WTC11 (cell line): ENCODE measurements around the gene SH3BGR. TPM values are rescaled to one million over a fixed set of nuclear protein-coding genes. Genes with fewer than 3 reads are reported as not detected.

Experiments
- ATAC-seq: fragments of 200-7000 bp; cut with Tn5 transposase; 2 replicates; pipeline ENCODE4 v1.10.0; 2021; ENCODE audit warnings: mild to moderate bottlenecking, moderate library complexity
- CTCF ChIA-PET: fragments of 300-600 bp; sonication (Branson Sonifier 250); formaldehyde crosslinking; loops from one replicate; lab custom pipeline; 2021; ENCODE audit warnings: antibody characterized with exemption; lab: Charles Lee
- POLR2A ChIA-PET: fragments of 350-600 bp; sonication (Branson Sonifier 250); formaldehyde crosslinking; loops from one replicate; lab custom pipeline; 2021; ENCODE audit warnings: antibody characterized with exemption; lab: Charles Lee
- DNase-seq: peaks from one replicate; pipeline ENCODE4 v3.0.0; 2021; ENCODE audit warnings: low spot score
- H3K27ac Mint-ChIP-seq: 2 replicates; pipeline ENCODE4 v1.8.0; 2021; ENCODE audit warnings: mixed read lengths
- H3K27me3 Mint-ChIP-seq: 2 replicates; pipeline ENCODE4 v1.8.0; 2021; ENCODE audit warnings: low read depth, mild to moderate bottlenecking, moderate library complexity, mixed read lengths
- H3K36me3 Mint-ChIP-seq: 2 replicates; pipeline ENCODE4 v1.8.0; 2021; ENCODE audit warnings: mixed read lengths
- H3K4me1 Mint-ChIP-seq: 2 replicates; pipeline ENCODE4 v1.8.0; 2022; ENCODE audit warnings: mixed read lengths
- H3K4me3 Mint-ChIP-seq: 2 replicates; pipeline ENCODE4 v1.8.0; 2021; ENCODE audit warnings: mild to moderate bottlenecking, moderate library complexity, mixed read lengths
- H3K9me3 Mint-ChIP-seq: 2 replicates; pipeline ENCODE4 v1.8.0; 2021; ENCODE audit warnings: mixed read lengths
- ETV6 ChIP-seq: sonication (generic); formaldehyde crosslinking; IDR thresholded peaks from 2 replicates; pipeline ENCODE4 v1.8.1; 2022; ENCODE audit warnings: mild to moderate bottlenecking, missing genetic modification reagents
- FOXP4 ChIP-seq: sonication (generic); formaldehyde crosslinking; IDR thresholded peaks from 2 replicates; pipeline ENCODE4 v1.8.0; 2022; ENCODE audit warnings: mild to moderate bottlenecking, missing genetic modification reagents
- HMGXB4 ChIP-seq: sonication (generic); formaldehyde crosslinking; IDR thresholded peaks from 2 replicates; pipeline ENCODE4 v1.8.1; 2023; ENCODE audit warnings: mild to moderate bottlenecking, moderate library complexity, missing genetic modification reagents
- IRF1 ChIP-seq: sonication (generic); formaldehyde crosslinking; IDR thresholded peaks from 2 replicates; pipeline ENCODE4 v1.8.0; 2023; ENCODE audit warnings: missing genetic modification reagents
- JAZF1 ChIP-seq: fragments of 250-450 bp; sonication (Bioruptor Pico); IDR thresholded peaks from 2 replicates; pipeline ENCODE4 v1.9.0; 2021; ENCODE audit warnings: moderate library complexity, mild to moderate bottlenecking, inconsistent platforms
- KAT7 ChIP-seq: sonication (generic); formaldehyde crosslinking; IDR thresholded peaks from 2 replicates; pipeline ENCODE4 v1.8.1; 2023; ENCODE audit warnings: missing genetic modification reagents, mild to moderate bottlenecking, borderline replicate concordance
- MYBL2 ChIP-seq: sonication (generic); formaldehyde crosslinking; IDR thresholded peaks from 2 replicates; pipeline ENCODE4 v1.8.1; 2023; ENCODE audit warnings: mild to moderate bottlenecking, moderate library complexity, missing genetic modification reagents
- NFATC4 ChIP-seq: fragments of 250-450 bp; sonication (Bioruptor Pico); IDR thresholded peaks from 2 replicates; pipeline ENCODE4 v1.9.0; 2021; ENCODE audit warnings: mild to moderate bottlenecking
- OVOL2 ChIP-seq: fragments of 250-450 bp; sonication (Bioruptor Pico); IDR thresholded peaks from 2 replicates; pipeline ENCODE4 v1.9.0; 2021; ENCODE audit warnings: mild to moderate bottlenecking, borderline replicate concordance
- PRRX2 ChIP-seq: fragments of 250-450 bp; sonication (Bioruptor Pico); IDR thresholded peaks from 2 replicates; pipeline ENCODE4 v1.8.0; 2021; ENCODE audit warnings: mild to moderate bottlenecking
- TEAD1 ChIP-seq: sonication (generic); formaldehyde crosslinking; IDR thresholded peaks from 2 replicates; pipeline ENCODE4 v1.8.0; 2022; ENCODE audit warnings: mild to moderate bottlenecking, missing genetic modification reagents
- TEAD4 ChIP-seq: sonication (generic); formaldehyde crosslinking; IDR thresholded peaks from 2 replicates; pipeline ENCODE4 v1.8.0; 2022; ENCODE audit warnings: mild to moderate bottlenecking, missing genetic modification reagents
- TP53 ChIP-seq: sonication (generic); formaldehyde crosslinking; IDR thresholded peaks from 2 replicates; pipeline ENCODE4 v1.8.1; 2023; ENCODE audit warnings: mild to moderate bottlenecking, missing genetic modification reagents
- ZBTB21 ChIP-seq: sonication (generic); formaldehyde crosslinking; IDR thresholded peaks from 2 replicates; pipeline ENCODE4 v1.8.1; 2023; ENCODE audit warnings: mild to moderate bottlenecking, missing genetic modification reagents, borderline replicate concordance
- ZNF232 ChIP-seq: sonication (generic); formaldehyde crosslinking; IDR thresholded peaks from 2 replicates; pipeline ENCODE4 v1.8.0; 2022; ENCODE audit warnings: mild to moderate bottlenecking, missing genetic modification reagents
- ZNF416 ChIP-seq: fragments of 250-450 bp; sonication (Bioruptor Pico); IDR thresholded peaks from 2 replicates; pipeline ENCODE4 v1.9.0; 2021; ENCODE audit warnings: mild to moderate bottlenecking, inconsistent platforms
- total RNA-seq: library from RNA; stranded (reverse); gene quantifications from 3 replicates; pipeline ENCODE4 v1.2.3, GENCODE V29; 2021
- TF ChIP-seq, protein P1 (sequence below): sonication (generic); formaldehyde crosslinking; IDR thresholded peaks from 2 replicates; pipeline ENCODE4 v1.8.1; 2022; ENCODE audit warnings: low read depth, mild to moderate bottlenecking, moderate library complexity, missing genetic modification reagents, borderline replicate concordance
- TF ChIP-seq, protein P2 (sequence below): sonication (generic); formaldehyde crosslinking; IDR thresholded peaks from 2 replicates; pipeline ENCODE4 v1.8.0; 2023; ENCODE audit warnings: mild to moderate bottlenecking, missing genetic modification reagents
- TF ChIP-seq, protein P3 (sequence below): fragments of 250-450 bp; sonication (Bioruptor Pico); IDR thresholded peaks from 2 replicates; pipeline ENCODE4 v1.9.0; 2021; ENCODE audit warnings: mild to moderate bottlenecking

SH3BGR gene
- total RNA-seq, 1 experiment from 2014 or later, result 3.2 TPM

DNA sequence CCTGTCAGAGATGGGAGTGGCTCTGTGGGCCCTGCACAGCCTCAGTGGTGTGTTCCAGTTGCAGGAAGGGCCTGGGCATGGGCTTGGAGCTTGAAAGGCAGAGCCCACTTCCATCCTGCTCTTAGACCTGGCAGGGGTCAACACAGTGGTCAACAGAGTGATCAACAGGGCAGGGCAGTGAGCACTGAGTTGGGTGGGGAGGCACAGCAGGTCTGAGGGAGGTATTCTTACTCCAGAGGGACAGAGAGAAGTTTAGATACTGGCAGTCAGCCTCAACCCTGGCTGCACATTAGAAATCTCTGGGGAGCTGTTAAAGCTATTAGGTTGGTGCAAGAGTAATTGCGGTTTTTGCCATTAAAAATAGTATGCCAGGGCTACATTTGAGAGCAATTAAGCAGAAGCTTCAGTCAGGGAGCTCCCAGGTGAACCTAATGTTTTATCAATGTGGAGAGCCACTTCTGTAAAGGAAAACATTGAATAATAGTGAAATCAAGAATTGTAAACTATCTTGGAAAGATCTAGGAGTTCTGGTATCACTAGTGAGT lies 37.7 kb downstream of the SH3BGR start:
- Mint-ChIP-seq H3K4me3 (no peak overlapping the region), H3K4me1 (no peaks in the 10 kb centered on the region), H3K27me3 (no peaks in the 10 kb centered on the region), H3K36me3 (peaks cover 8% of the 10 kb centered on the region), H3K9me3 (peaks cover 24% of the 10 kb centered on the region), H3K27ac (no peak overlapping the region)
- ChIA-PET CTCF (no interaction called here), POLR2A (no interaction called here)
- DNase-seq (no peak), ATAC-seq (no peak)
- no peak for TF ChIP-seq TP53 (CRISPR knock-in tag)
- no peak for TF ChIP-seq KAT7 (CRISPR knock-in tag)
- TF ChIP-seq MYBL2 (CRISPR knock-in tag), result no peak
- TF ChIP-seq, protein P1, sequence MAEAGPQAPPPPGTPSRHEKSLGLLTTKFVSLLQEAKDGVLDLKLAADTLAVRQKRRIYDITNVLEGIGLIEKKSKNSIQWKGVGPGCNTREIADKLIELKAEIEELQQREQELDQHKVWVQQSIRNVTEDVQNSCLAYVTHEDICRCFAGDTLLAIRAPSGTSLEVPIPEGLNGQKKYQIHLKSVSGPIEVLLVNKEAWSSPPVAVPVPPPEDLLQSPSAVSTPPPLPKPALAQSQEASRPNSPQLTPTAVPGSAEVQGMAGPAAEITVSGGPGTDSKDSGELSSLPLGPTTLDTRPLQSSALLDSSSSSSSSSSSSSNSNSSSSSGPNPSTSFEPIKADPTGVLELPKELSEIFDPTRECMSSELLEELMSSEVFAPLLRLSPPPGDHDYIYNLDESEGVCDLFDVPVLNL (CRISPR knock-in tag), result no peak
- TF ChIP-seq ZNF232 (CRISPR knock-in tag), result no peak
- TF ChIP-seq TEAD4 (CRISPR knock-in tag), result no peak

GRCh38 chr21:39499156-39499555 lies 47.4 kb downstream of the SH3BGR start:
- Mint-ChIP-seq H3K9me3 (peaks cover 20% of the 10 kb centered on the region), H3K27ac (no peak overlapping the region), H3K27me3 (no peaks in the 10 kb centered on the region), H3K4me1 (no peaks in the 10 kb centered on the region; the same call in 1 of the 2 replicates), H3K4me3 (no peak overlapping the region), H3K36me3 (peaks cover 7% of the 10 kb centered on the region)
- DNase-seq, result no peak
- no peak for ATAC-seq
- TF ChIP-seq NFATC4 (no peak), OVOL2 (no peak)
- ChIA-PET CTCF (no interaction called here), POLR2A (no interaction called here)

GRCh38 chr21:39502631-39503030 lies 50.9 kb downstream of the SH3BGR start:
- Mint-ChIP-seq H3K36me3 (no peaks in the 10 kb centered on the region; the same call in 1 of the 2 replicates), H3K4me3 (no peak overlapping the region), H3K27me3 (no peaks in the 10 kb centered on the region; the same call in 1 of the 2 replicates), H3K9me3 (peaks cover 16% of the 10 kb centered on the region), H3K4me1 (no peaks in the 10 kb centered on the region; the same call in 1 of the 2 replicates), H3K27ac (no peak overlapping the region)
- ChIA-PET CTCF (interaction anchor here (0.8 kb wide), 1 partner anchor 364 kb away, joined by 3 read pairs; no protein-coding TSS in a partner anchor), POLR2A (no interaction called here)
- TF ChIP-seq TEAD4 (CRISPR knock-in tag), result no peak
- no peak for TF ChIP-seq JAZF1 (CRISPR knock-in tag)
- no peak for TF ChIP-seq ZNF416
- TF ChIP-seq HMGXB4 (CRISPR knock-in tag), result no peak
- TF ChIP-seq, protein P2, sequence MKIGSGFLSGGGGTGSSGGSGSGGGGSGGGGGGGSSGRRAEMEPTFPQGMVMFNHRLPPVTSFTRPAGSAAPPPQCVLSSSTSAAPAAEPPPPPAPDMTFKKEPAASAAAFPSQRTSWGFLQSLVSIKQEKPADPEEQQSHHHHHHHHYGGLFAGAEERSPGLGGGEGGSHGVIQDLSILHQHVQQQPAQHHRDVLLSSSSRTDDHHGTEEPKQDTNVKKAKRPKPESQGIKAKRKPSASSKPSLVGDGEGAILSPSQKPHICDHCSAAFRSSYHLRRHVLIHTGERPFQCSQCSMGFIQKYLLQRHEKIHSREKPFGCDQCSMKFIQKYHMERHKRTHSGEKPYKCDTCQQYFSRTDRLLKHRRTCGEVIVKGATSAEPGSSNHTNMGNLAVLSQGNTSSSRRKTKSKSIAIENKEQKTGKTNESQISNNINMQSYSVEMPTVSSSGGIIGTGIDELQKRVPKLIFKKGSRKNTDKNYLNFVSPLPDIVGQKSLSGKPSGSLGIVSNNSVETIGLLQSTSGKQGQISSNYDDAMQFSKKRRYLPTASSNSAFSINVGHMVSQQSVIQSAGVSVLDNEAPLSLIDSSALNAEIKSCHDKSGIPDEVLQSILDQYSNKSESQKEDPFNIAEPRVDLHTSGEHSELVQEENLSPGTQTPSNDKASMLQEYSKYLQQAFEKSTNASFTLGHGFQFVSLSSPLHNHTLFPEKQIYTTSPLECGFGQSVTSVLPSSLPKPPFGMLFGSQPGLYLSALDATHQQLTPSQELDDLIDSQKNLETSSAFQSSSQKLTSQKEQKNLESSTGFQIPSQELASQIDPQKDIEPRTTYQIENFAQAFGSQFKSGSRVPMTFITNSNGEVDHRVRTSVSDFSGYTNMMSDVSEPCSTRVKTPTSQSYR (CRISPR knock-in tag), result no peak
- TF ChIP-seq TEAD1, result no peak
- TF ChIP-seq IRF1 (CRISPR knock-in tag), result no peak
- TF ChIP-seq ETV6 (CRISPR knock-in tag), result no peak
- TF ChIP-seq FOXP4 (CRISPR knock-in tag), result no peak
- TF ChIP-seq PRRX2 (CRISPR knock-in tag), result no peak
- no peak for TF ChIP-seq ZBTB21 (CRISPR knock-in tag)
- TF ChIP-seq, protein P3, sequence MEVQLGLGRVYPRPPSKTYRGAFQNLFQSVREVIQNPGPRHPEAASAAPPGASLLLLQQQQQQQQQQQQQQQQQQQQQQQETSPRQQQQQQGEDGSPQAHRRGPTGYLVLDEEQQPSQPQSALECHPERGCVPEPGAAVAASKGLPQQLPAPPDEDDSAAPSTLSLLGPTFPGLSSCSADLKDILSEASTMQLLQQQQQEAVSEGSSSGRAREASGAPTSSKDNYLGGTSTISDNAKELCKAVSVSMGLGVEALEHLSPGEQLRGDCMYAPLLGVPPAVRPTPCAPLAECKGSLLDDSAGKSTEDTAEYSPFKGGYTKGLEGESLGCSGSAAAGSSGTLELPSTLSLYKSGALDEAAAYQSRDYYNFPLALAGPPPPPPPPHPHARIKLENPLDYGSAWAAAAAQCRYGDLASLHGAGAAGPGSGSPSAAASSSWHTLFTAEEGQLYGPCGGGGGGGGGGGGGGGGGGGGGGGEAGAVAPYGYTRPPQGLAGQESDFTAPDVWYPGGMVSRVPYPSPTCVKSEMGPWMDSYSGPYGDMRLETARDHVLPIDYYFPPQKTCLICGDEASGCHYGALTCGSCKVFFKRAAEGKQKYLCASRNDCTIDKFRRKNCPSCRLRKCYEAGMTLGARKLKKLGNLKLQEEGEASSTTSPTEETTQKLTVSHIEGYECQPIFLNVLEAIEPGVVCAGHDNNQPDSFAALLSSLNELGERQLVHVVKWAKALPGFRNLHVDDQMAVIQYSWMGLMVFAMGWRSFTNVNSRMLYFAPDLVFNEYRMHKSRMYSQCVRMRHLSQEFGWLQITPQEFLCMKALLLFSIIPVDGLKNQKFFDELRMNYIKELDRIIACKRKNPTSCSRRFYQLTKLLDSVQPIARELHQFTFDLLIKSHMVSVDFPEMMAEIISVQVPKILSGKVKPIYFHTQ (CRISPR knock-in tag), result no peak
- DNase-seq (no peak), ATAC-seq (no peak)
